NCI-H1694 (cell line): Measurements from ENCODE around the gene GXYLT1.
"Not testable (repeated sequence)": the region's sequence is repeated elsewhere in the genome, so short reads cannot be mapped to it uniquely, and the experiment has no call there.

Experiments used
- DNase-seq: peaks from one replicate; lab custom pipeline; 2025; lab: John Stamatoyannopoulos, UW

The GXYLT1 gene

GRCh38 chr12:42144158-42144407 lies 591 bp downstream of the GXYLT1 start:
- no peak for DNase-seq

- DNase-seq = no peak
Measured at GRCh38 chr12:42143452-42144157, 1.1 kb downstream of the GXYLT1 start.

GRCh38 chr12:42141981-42142606 lies 2.6 kb downstream of the GXYLT1 start:
- DNase-seq = no peak

GRCh38 chr12:42140901-42141300 lies 3.8 kb downstream of the GXYLT1 start:
- DNase-seq = no peak

GRCh38 chr12:42135259-42135814 lies 9.3 kb downstream of the GXYLT1 start:
- no peak for DNase-seq

- DNase-seq = no peak
Measured at GRCh38 chr12:42130672-42131402, 13.8 kb downstream of the GXYLT1 start.

- peak; percentile 46 for DNase-seq
Measured at GRCh38 chr12:42129595-42130204, 15.0 kb downstream of the GXYLT1 start.

- no peak for DNase-seq
Measured at GRCh38 chr12:42128888-42129287, 15.8 kb downstream of the GXYLT1 start.

- DNase-seq = no peak
Measured at GRCh38 chr12:42128327-42128726, 16.3 kb downstream of the GXYLT1 start.

- DNase-seq = no peak
Measured at GRCh38 chr12:42126963-42127362, 17.7 kb downstream of the GXYLT1 start.

- no peak for DNase-seq
Measured at GRCh38 chr12:42125388-42125767, 19.3 kb downstream of the GXYLT1 start.

GRCh38 chr12:42124764-42125387 lies 19.8 kb downstream of the GXYLT1 start:
- DNase-seq = no peak

- DNase-seq = no peak
Measured at GRCh38 chr12:42119085-42119633, 25.5 kb downstream of the GXYLT1 start.

- DNase-seq = no peak
Measured at GRCh38 chr12:42118136-42118879, 26.4 kb downstream of the GXYLT1 start.

- DNase-seq = no peak
Measured at GRCh38 chr12:42109031-42109430, 35.6 kb downstream of the GXYLT1 start.

GRCh38 chr12:42106791-42107190 lies 37.9 kb downstream of the GXYLT1 start:
- DNase-seq = not testable (repeated sequence)

- no peak for DNase-seq
Measured at GRCh38 chr12:42104784-42105183, 39.9 kb downstream of the GXYLT1 start.

GRCh38 chr12:42104087-42104486 lies 40.6 kb downstream of the GXYLT1 start:
- DNase-seq = no peak

- no peak for DNase-seq
Measured at GRCh38 chr12:42103155-42103554, 41.5 kb downstream of the GXYLT1 start.

- no peak for DNase-seq
Measured at GRCh38 chr12:42102720-42103119, 42.0 kb downstream of the GXYLT1 start.

- no peak for DNase-seq
Measured at GRCh38 chr12:42099433-42099832, 45.2 kb downstream of the GXYLT1 start.
